Measurements from ENCODE around the gene ACAD10.
"Not testable (repeated sequence)": the region's sequence is repeated elsewhere in the genome, so short reads cannot be mapped to it uniquely, and the experiment has no call there.

- not testable (repeated sequence) for TF ChIP-seq CTCF (IDR thresholded peaks at IDR 0.05; ENCODE audit: low read length); EZH2 (optimal IDR thresholded peaks at IDR 0.05; ENCODE audit: low read depth, low read length); EZH2phosphoT487 (IDR thresholded peaks at IDR 0.05; ENCODE audit: low read length)
These were observed 33.5 kb downstream of the ACAD10 start for GRCh38 chr12:111719316-111719715.

Measured in MM.1S (cell line).